Suprapubic skin (tissue), 4 donors: ENCODE data around the gene ADAM21.

Experiments
- POLR2A ChIP-seq, 2 donors: fragments of 450-650 bp; IDR thresholded peaks; one replicate each; pipeline ENCODE4 v1.6.1; 2017; ENCODE audit warnings: antibody characterized with exemption in 2 of 2, mild to moderate bottlenecking in 2 of 2, moderate library complexity in 2 of 2
- POLR2AphosphoS5 ChIP-seq, 3 donors: sonication (generic); formaldehyde crosslinking; IDR thresholded peaks; one replicate each; pipeline ENCODE4 v1.6.1; 2017; ENCODE audit warnings: antibody characterized with exemption in 3 of 3
- TF ChIP-seq, protein P1 (sequence below), 2 donors: fragments of 200-600 bp in 1 of 2; fragments of 450-650 bp in 1 of 2; sonication (generic) in 1 of 2; IDR thresholded peaks; one replicate each; pipeline ENCODE4 v1.5.1; 2016 to 2019; ENCODE audit warnings: antibody characterized with exemption in 2 of 2, mild to moderate bottlenecking in 1 of 2, moderate library complexity in 1 of 2

DNA sequence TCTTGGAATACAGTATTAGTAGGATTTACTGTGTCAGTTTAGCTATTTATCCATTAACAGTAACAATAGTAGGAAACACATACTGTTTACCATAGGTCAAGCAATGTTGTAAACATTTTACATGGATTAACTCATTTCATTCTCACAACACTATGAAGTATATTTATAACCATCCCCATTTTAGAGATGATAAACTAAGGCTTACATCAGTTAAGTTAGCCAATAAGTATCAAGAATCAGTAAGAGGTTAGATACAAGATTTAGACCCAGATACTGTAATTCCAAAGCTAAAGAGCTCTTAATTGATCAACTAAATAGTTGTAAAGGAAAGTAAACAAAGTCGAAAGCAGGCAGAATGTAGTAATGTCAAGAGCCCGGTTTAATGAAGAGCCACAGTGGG, 36.2 kb upstream of the ADAM21 start:
- TF ChIP-seq POLR2AphosphoS5 (IDR thresholded peaks at IDR 0.05) (no peak), POLR2A (IDR thresholded peaks at IDR 0.05) (no peak)
- TF ChIP-seq, protein P1, sequence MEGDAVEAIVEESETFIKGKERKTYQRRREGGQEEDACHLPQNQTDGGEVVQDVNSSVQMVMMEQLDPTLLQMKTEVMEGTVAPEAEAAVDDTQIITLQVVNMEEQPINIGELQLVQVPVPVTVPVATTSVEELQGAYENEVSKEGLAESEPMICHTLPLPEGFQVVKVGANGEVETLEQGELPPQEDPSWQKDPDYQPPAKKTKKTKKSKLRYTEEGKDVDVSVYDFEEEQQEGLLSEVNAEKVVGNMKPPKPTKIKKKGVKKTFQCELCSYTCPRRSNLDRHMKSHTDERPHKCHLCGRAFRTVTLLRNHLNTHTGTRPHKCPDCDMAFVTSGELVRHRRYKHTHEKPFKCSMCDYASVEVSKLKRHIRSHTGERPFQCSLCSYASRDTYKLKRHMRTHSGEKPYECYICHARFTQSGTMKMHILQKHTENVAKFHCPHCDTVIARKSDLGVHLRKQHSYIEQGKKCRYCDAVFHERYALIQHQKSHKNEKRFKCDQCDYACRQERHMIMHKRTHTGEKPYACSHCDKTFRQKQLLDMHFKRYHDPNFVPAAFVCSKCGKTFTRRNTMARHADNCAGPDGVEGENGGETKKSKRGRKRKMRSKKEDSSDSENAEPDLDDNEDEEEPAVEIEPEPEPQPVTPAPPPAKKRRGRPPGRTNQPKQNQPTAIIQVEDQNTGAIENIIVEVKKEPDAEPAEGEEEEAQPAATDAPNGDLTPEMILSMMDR (IDR thresholded peaks at IDR 0.05), result no peak
